SU-DHL-6 (cell line): ENCODE data around the gene USP31.

Experiments used
- H2AFZ ChIP-seq: fragments of 200-600 bp; sonication (generic); 2 replicates; pipeline ENCODE4 v1.6.1; 2014; ENCODE audit warnings: low read depth, mild to moderate bottlenecking, moderate library complexity, mixed read lengths, antibody characterized with exemption, low read length; ENCODE audit not compliant: severe bottlenecking
- H3F3A ChIP-seq: fragments of 200-600 bp; shearing (Covaris generic); 2 replicates; pipeline ENCODE4 v1.6.0; 2016; ENCODE audit warnings: antibody characterized with exemption, mild to moderate bottlenecking; ENCODE audit not compliant: insufficient read depth
- H3K27ac ChIP-seq: fragments of 200-600 bp; sonication (generic); 2 replicates; pipeline ENCODE4 v1.5.1; 2016; ENCODE audit warnings: low read depth, mild to moderate bottlenecking, low read length, moderate library complexity, mixed read lengths
- H3K27me3 ChIP-seq: fragments of 200-600 bp; sonication (generic), shearing (Covaris generic); 2 replicates; pipeline ENCODE4 v1.6.0; 2014; ENCODE audit warnings: mild to moderate bottlenecking, low read length
- H3K36me3 ChIP-seq: fragments of 200-600 bp; sonication (generic); 2 replicates; pipeline ENCODE4 v1.6.1; 2014; ENCODE audit warnings: mild to moderate bottlenecking, low read length, mixed read lengths
- H3K4me2 ChIP-seq: fragments of 300-600, 200-600 bp; shearing (Covaris generic), sonication (generic); 2 replicates; pipeline ENCODE4 v1.6.0; 2014; ENCODE audit warnings: low read length, low read depth, mild to moderate bottlenecking; ENCODE audit not compliant: poor library complexity, severe bottlenecking
- H3K4me3 ChIP-seq: fragments of 200-600 bp; sonication (generic); 2 replicates; pipeline ENCODE4 v1.5.1; 2014; ENCODE audit warnings: antibody characterized with exemption, low read length, mild to moderate bottlenecking, mixed read lengths; ENCODE audit not compliant: insufficient read depth, poor library complexity, severe bottlenecking
- H3K79me2 ChIP-seq: fragments of 200-600 bp; sonication (generic); 2 replicates; pipeline ENCODE4 v1.6.1; 2014; ENCODE audit warnings: mild to moderate bottlenecking, low read length, moderate library complexity; ENCODE audit not compliant: insufficient read depth
- H3K9ac ChIP-seq: fragments of 200-600 bp; sonication (generic); 2 replicates; pipeline ENCODE4 v1.7.0; 2014; ENCODE audit warnings: mild to moderate bottlenecking, low read length
- H3K9me2 ChIP-seq: fragments of 200-600 bp; sonication (generic); replicated peaks from 2 replicates; pipeline ENCODE4 v1.6.1; 2014; ENCODE audit warnings: low read length; ENCODE audit not compliant: insufficient read depth
- H3K9me3 ChIP-seq: fragments of 200-600 bp; sonication (generic); 2 replicates; pipeline ENCODE4 v1.6.1; 2014; ENCODE audit warnings: low read length, mixed read lengths; ENCODE audit not compliant: insufficient read depth
- H4K20me1 ChIP-seq: fragments of 200-600 bp; sonication (generic); 2 replicates; pipeline ENCODE4 v1.6.1; 2014; ENCODE audit warnings: low read depth, mild to moderate bottlenecking, antibody characterized with exemption, low read length, moderate library complexity, mixed read lengths
- CTCF ChIP-seq: fragments of 200-600 bp; sonication (generic); IDR thresholded peaks from one replicate; pipeline ENCODE4 v1.5.1; 2017; ENCODE audit warnings: antibody characterized with exemption, mild to moderate bottlenecking, low read length, moderate library complexity; ENCODE audit not compliant: insufficient read depth, poor library complexity, severe bottlenecking
- EZH2phosphoT487 ChIP-seq: fragments of 200-600 bp; sonication (generic), shearing (Covaris generic); conservative IDR thresholded peaks from 2 replicates; pipeline ENCODE4 v1.6.1; 2018; ENCODE audit warnings: mild to moderate bottlenecking, antibody characterized with exemption, low read length, moderate library complexity, mixed read lengths

Gene USP31

GRCh38 chr16:23027386-23027785 is 121.9 kb downstream of the USP31 start:
- H3F3A ChIP-seq: no peaks in the 10 kb centered on the region
- H3K4me2 ChIP-seq: no peak overlapping the region
- TF ChIP-seq EZH2phosphoT487 (no peak), CTCF (no peak)
- H3K4me3 ChIP-seq: no peak overlapping the region
- no peaks in the 10 kb centered on the region for H3K79me2 ChIP-seq
- no peaks in the 10 kb centered on the region for H4K20me1 ChIP-seq
- H3K9me3 ChIP-seq: no peaks in the 10 kb centered on the region
- H2AFZ ChIP-seq: no peak overlapping the region
- no peak overlapping the region for H3K27ac ChIP-seq
- no peaks in the 10 kb centered on the region for H3K36me3 ChIP-seq
- no peaks in the 10 kb centered on the region for H3K9me2 ChIP-seq
- no peak overlapping the region for H3K9ac ChIP-seq
- H3K27me3 ChIP-seq: no peaks in the 10 kb centered on the region

GRCh38 chr16:23026784-23027362 is 122.4 kb downstream of the USP31 start:
- TF ChIP-seq CTCF (no peak), EZH2phosphoT487 (no peak)

GRCh38 chr16:23025692-23026307 is 123.5 kb downstream of the USP31 start:
- Histone ChIP-seq H3K27me3 (no peaks in the 10 kb centered on the region), H2AFZ (no peak overlapping the region), H3K27ac (no peak overlapping the region), H3F3A (no peaks in the 10 kb centered on the region), H4K20me1 (no peaks in the 10 kb centered on the region), H3K36me3 (no peaks in the 10 kb centered on the region), H3K4me3 (no peak overlapping the region), H3K9me2 (no peaks in the 10 kb centered on the region), H3K4me2 (no peak overlapping the region), H3K79me2 (no peaks in the 10 kb centered on the region), H3K9ac (no peak overlapping the region), H3K9me3 (no peaks in the 10 kb centered on the region)
- TF ChIP-seq EZH2phosphoT487: no peak
- TF ChIP-seq CTCF: no peak

More at GRCh38 chr16:23026784-23027362, 122.4 kb downstream of the USP31 start:
- Histone ChIP-seq H3K27me3 (no peaks in the 10 kb centered on the region), H3K79me2 (no peaks in the 10 kb centered on the region), H3K9me3 (no peaks in the 10 kb centered on the region), H3K9me2 (no peaks in the 10 kb centered on the region), H3K9ac (no peak overlapping the region), H3K4me3 (no peak overlapping the region), H2AFZ (no peak overlapping the region), H3K36me3 (no peaks in the 10 kb centered on the region), H3K4me2 (no peak overlapping the region), H3K27ac (no peak overlapping the region), H4K20me1 (no peaks in the 10 kb centered on the region), H3F3A (no peaks in the 10 kb centered on the region)
